OCI-LY7 (cell line): ENCODE results near the gene ESAM. TPM values are rescaled to one million over a fixed set of nuclear protein-coding genes. Genes with fewer than 3 reads are reported as not detected.

Experiments used
- BruUV-seq: library from RNA; stranded (reverse); fragments of 400-500 nt; replicated peaks from 2 replicates; lab custom pipeline; 2021; lab: Mats Ljungman, UMichigan
- CTCF ChIA-PET: fragments of 300-600 bp; sonication (Branson Sonifier 250); formaldehyde crosslinking; loops from one replicate; lab custom pipeline; 2022; ENCODE audit warnings: antibody characterized with exemption; ENCODE audit not compliant: unreplicated experiment; lab: Charles Lee
- POLR2A ChIA-PET: fragments of 300-600 bp; sonication (Branson Sonifier 250); formaldehyde crosslinking; loops from one replicate; lab custom pipeline; 2022; ENCODE audit warnings: antibody characterized with exemption; lab: Charles Lee
- DNase-seq: peaks from one replicate; pipeline ENCODE4 v3.0.0-alpha.2; 2015; ENCODE audit warnings: low spot score
- H2AFZ ChIP-seq: fragments of 200-600 bp; sonication (generic), shearing (Covaris generic); 2 replicates; pipeline ENCODE4 v1.6.1; 2014; ENCODE audit warnings: mild to moderate bottlenecking, antibody characterized with exemption, low read length, moderate library complexity
- H3K27ac ChIP-seq: fragments of 200-600 bp; sonication (generic); 2 replicates; pipeline ENCODE4 v1.5.1; 2014; ENCODE audit warnings: mixed run types, low read depth, mild to moderate bottlenecking, moderate library complexity, low read length, inconsistent platforms; ENCODE audit not compliant: poor library complexity, severe bottlenecking
- H3K36me3 ChIP-seq: fragments of 200-600 bp; sonication (generic); 2 replicates; pipeline ENCODE4 v1.6.1; 2014; ENCODE audit warnings: mild to moderate bottlenecking, antibody characterized with exemption, low read length, moderate library complexity, mixed read lengths; ENCODE audit not compliant: insufficient read depth
- H3K4me1 ChIP-seq: fragments of 200-600 bp; sonication (generic); 2 replicates; pipeline ENCODE4 v1.5.1; 2014; ENCODE audit warnings: mild to moderate bottlenecking, low read length; ENCODE audit not compliant: insufficient read depth, poor library complexity, severe bottlenecking
- H3K4me2 ChIP-seq: fragments of 200-600 bp; sonication (generic); 2 replicates; pipeline ENCODE4 v1.6.1; 2014; ENCODE audit warnings: mild to moderate bottlenecking, low read length
- H3K4me3 ChIP-seq: fragments of 200-600 bp; sonication (generic); 2 replicates; pipeline ENCODE4 v1.5.1; 2014; ENCODE audit warnings: mild to moderate bottlenecking, low read depth, low read length; ENCODE audit not compliant: poor library complexity, severe bottlenecking
- H3K79me2 ChIP-seq: fragments of 200-600 bp; sonication (generic); 2 replicates; pipeline ENCODE4 v1.6.1; 2016; ENCODE audit warnings: low read depth, mild to moderate bottlenecking, low read length, moderate library complexity, mixed read lengths; ENCODE audit not compliant: insufficient read depth
- H3K9me2 ChIP-seq: fragments of 200-600 bp; sonication (generic); 2 replicates; pipeline ENCODE4 v1.6.1; 2016; ENCODE audit warnings: mild to moderate bottlenecking, low read length, mixed read lengths; ENCODE audit not compliant: insufficient read depth
- H3K9me3 ChIP-seq: fragments of 200-600 bp; sonication (generic); 2 replicates; pipeline ENCODE4 v1.6.1; 2014; ENCODE audit warnings: mild to moderate bottlenecking, mixed run types, low read length, mixed read lengths
- H4K20me1 ChIP-seq: fragments of 200-600 bp; sonication (generic); 2 replicates; pipeline ENCODE4 v1.6.1; 2014; ENCODE audit warnings: mild to moderate bottlenecking, antibody characterized with exemption, low read length, moderate library complexity, mixed read lengths; ENCODE audit not compliant: insufficient read depth
- EZH2phosphoT487 ChIP-seq: fragments of 200-600 bp; sonication (generic); IDR thresholded peaks from 2 replicates; pipeline ENCODE4 v1.6.1; 2018; ENCODE audit warnings: low read depth, borderline replicate concordance, mild to moderate bottlenecking, mixed run types, antibody characterized with exemption, low read length, moderate library complexity, mixed read lengths
- intact Hi-C: fragments of 100-400 bp; cut with micrococcal nuclease; formaldehyde crosslinking; loops from one replicate; pipeline ENCODE4 v1.10.0; 2022; ENCODE audit not compliant: unreplicated experiment
- total RNA-seq, 2 experiments: library from RNA; depleted of rRNA in 1 of 2; stranded (reverse); fragments of >200 nt in 1 of 2; shearing (Covaris generic) in 1 of 2; gene quantifications; 2 replicates each; pipeline ENCODE4 v1.2.3, GENCODE V29; 2014 to 2022
- TF ChIP-seq, protein P1 (sequence below): fragments of 200-600 bp; sonication (generic); conservative IDR thresholded peaks from 2 replicates; pipeline ENCODE4 v1.5.1; 2014; ENCODE audit warnings: mild to moderate bottlenecking, antibody characterized with exemption, low read length, moderate library complexity, mixed read lengths

ESAM gene
- total RNA-seq, 2 experiments from 2014 or later: 0.35 to 0.49 TPM

GRCh38 chr11:124751741-124752470 lies 10.2 kb downstream of the ESAM start, which contains the start of gene VSIG2:
Gene VSIG2, minus strand, starts transcription at chr11:124752255. Its CDS starts 118 bp downstream, at chr11:124752137.
- Histone ChIP-seq H3K9me3 (no peaks in the 10 kb centered on the region), H3K4me3 (no peak within 1 kb of the TSS), H2AFZ (peak within 1 kb of the TSS; percentile 23; the same call in 1 of the 2 replicates), H3K4me2 (no peak within 1 kb of the TSS), H3K79me2 (no peaks in the 10 kb centered on the region), H3K36me3 (no peaks in the 10 kb centered on the region), H4K20me1 (no peaks in the 10 kb centered on the region), H3K27ac (no peak within 1 kb of the TSS), H3K4me1 (peaks cover 15% of the 10 kb centered on the region), H3K9me2 (no peaks in the 10 kb centered on the region)
- intact Hi-C loops: no loop called here
- no peak for DNase-seq
- POLR2A ChIA-PET: interaction anchor here (0.7 to 1.7 kb wide), 3 partner anchors 31 to 119 kb away, joined by 3 to 7 read pairs (median 4); no protein-coding TSS in a partner anchor
- TF ChIP-seq, protein P1, sequence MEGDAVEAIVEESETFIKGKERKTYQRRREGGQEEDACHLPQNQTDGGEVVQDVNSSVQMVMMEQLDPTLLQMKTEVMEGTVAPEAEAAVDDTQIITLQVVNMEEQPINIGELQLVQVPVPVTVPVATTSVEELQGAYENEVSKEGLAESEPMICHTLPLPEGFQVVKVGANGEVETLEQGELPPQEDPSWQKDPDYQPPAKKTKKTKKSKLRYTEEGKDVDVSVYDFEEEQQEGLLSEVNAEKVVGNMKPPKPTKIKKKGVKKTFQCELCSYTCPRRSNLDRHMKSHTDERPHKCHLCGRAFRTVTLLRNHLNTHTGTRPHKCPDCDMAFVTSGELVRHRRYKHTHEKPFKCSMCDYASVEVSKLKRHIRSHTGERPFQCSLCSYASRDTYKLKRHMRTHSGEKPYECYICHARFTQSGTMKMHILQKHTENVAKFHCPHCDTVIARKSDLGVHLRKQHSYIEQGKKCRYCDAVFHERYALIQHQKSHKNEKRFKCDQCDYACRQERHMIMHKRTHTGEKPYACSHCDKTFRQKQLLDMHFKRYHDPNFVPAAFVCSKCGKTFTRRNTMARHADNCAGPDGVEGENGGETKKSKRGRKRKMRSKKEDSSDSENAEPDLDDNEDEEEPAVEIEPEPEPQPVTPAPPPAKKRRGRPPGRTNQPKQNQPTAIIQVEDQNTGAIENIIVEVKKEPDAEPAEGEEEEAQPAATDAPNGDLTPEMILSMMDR: no peak
- TF ChIP-seq EZH2phosphoT487: no peak
- no TSS peak for BruUV-seq
- CTCF ChIA-PET: no interaction called here

- BruUV-seq: no TSS peak
- no peak overlapping the region for H3K4me2 ChIP-seq
- no peaks in the 10 kb centered on the region for H3K9me3 ChIP-seq
- ChIA-PET CTCF (interaction anchor here (0.6 to 0.7 kb wide), 2 partner anchors 127 to 1015 kb away, joined by 3 to 4 read pairs; no protein-coding TSS in a partner anchor), POLR2A (no interaction called here)
- H3K4me3 ChIP-seq: no peak overlapping the region
- no peak for DNase-seq
- H3K36me3 ChIP-seq: no peaks in the 10 kb centered on the region
- H4K20me1 ChIP-seq: no peaks in the 10 kb centered on the region
- H3K79me2 ChIP-seq: no peaks in the 10 kb centered on the region
- H2AFZ ChIP-seq: no peak overlapping the region
- H3K4me1 ChIP-seq: peaks cover 15% of the 10 kb centered on the region
- H3K27ac ChIP-seq: no peak overlapping the region
- no peak for TF ChIP-seq EZH2phosphoT487
- TF ChIP-seq, protein P1: no peak
- intact Hi-C loops: no loop called here
- no peaks in the 10 kb centered on the region for H3K9me2 ChIP-seq
Measured at GRCh38 chr11:124751391-124751740, 10.7 kb downstream of the ESAM start.

DNA sequence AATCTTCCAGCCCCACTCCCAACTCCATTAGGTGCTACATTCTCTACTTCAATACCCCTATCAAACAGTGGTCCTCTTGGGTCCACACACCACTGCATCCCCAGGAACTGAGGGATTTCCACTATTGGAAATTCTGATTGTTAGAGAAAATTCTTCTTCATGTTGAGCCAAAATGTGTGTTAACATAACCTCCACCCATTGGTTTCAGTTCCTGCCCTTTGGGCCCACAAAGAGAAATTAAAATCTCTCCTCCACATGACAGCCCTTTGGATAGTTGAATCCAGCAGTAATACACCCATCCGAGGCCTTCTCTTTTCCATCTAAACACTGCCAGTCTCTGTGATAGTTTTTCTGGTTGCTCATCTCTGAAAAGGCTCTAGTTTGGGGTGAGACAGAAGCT lies 12.2 kb downstream of the ESAM start:
- no peak for DNase-seq
- intact Hi-C loops: loop anchor here (5.0 kb wide), 1 partner anchor 87 kb away; no protein-coding TSS in a partner anchor

More for the DNA sequence above, 12.2 kb downstream of the ESAM start:
- no peaks in the 10 kb centered on the region for H4K20me1 ChIP-seq
- no peak overlapping the region for H3K4me3 ChIP-seq
- no peaks in the 10 kb centered on the region for H3K79me2 ChIP-seq
- TF ChIP-seq EZH2phosphoT487: no peak
- TF ChIP-seq, protein P1: no peak
- peak overlapping the region; percentile 12; the same call in 1 of the 2 replicates for H3K4me2 ChIP-seq
- H3K36me3 ChIP-seq: no peaks in the 10 kb centered on the region
- ChIA-PET POLR2A (no interaction called here), CTCF (interaction anchor here (1.5 kb wide), 1 partner anchor 47 kb away, joined by 3 read pairs; no protein-coding TSS in a partner anchor)
- TSS peak; percentile 45 for BruUV-seq
- peaks cover 15% of the 10 kb centered on the region for H3K4me1 ChIP-seq
- H3K27ac ChIP-seq: no peak overlapping the region
- H3K9me2 ChIP-seq: no peaks in the 10 kb centered on the region
- no peaks in the 10 kb centered on the region for H3K9me3 ChIP-seq
- H2AFZ ChIP-seq: no peak overlapping the region
